HG02610 (cell line): ENCODE results near the gene CSAG1.
A peak's percentile ranks its signal among the peaks of the same experiment; 100 is the strongest.
"Not testable (repeated sequence)": the region's sequence is repeated elsewhere in the genome, so short reads cannot be mapped to it uniquely, and the experiment has no call there.

Source experiments
- ATAC-seq: cut with Tn5 transposase; IDR thresholded peaks from one replicate; pipeline ENCODE4 v1.9.1; 2021; ENCODE audit warnings: mild to moderate bottlenecking, moderate library complexity; ENCODE audit not compliant: unreplicated experiment

CSAG1 gene

GRCh38 chrX:152700390-152700789, 33.1 kb downstream of the CSAG1 start:
- ATAC-seq = not testable (repeated sequence)

GRCh38 chrX:152697952-152698931, 35.3 kb downstream of the CSAG1 start, which contains the start of gene MAGEA3:
Gene MAGEA3, plus strand, starts transcription at chrX:152698794. Its CDS starts 2,039 bp downstream, at chrX:152700833.
- ATAC-seq = not testable (repeated sequence)

DNA sequence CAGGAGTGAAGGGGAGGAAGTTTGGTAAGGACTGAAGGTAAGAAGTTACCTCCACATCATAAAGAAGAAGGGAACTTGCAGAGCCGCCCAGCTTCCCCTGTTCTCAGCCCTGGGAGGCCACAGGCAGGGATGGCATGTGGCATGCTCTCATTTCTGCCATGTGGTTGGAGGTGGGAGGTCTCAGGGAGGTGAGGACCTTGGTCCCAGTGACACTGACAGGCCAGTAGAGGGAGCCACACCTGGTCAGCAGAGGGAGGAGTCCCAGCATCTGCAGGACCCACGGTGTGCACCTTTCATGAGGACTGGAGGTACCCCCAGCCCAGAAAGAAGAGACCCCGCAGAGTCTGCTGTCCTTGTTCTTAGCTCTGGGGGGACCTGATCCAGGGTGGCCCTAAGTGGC, 52.5 kb downstream of the CSAG1 start:
- ATAC-seq = peak; percentile 79
